Trophoblast cell (in vitro differentiated cells and primary cell): ENCODE data around the gene CASQ1.

ENCODE experiments used
- DNase-seq, 2 donors: peaks; one replicate each; pipeline ENCODE4 v3.0.0-alpha.2; 2016
- H2AFZ ChIP-seq: 2 replicates; pipeline ENCODE4 v1.6.1; 2013; ENCODE audit warnings: low read length, moderate library complexity, mild to moderate bottlenecking; ENCODE audit not compliant: insufficient read depth, poor library complexity
- H2AK5ac ChIP-seq: 2 replicates; pipeline ENCODE4 v1.6.1; 2013; ENCODE audit warnings: mild to moderate bottlenecking, low read length
- H2BK120ac ChIP-seq: 2 replicates; pipeline ENCODE4 v1.6.1; 2013; ENCODE audit warnings: low read length, mild to moderate bottlenecking, moderate library complexity; ENCODE audit not compliant: insufficient read depth, poor library complexity
- H2BK12ac ChIP-seq: 2 replicates; pipeline ENCODE4 v1.6.1; 2013; ENCODE audit warnings: mild to moderate bottlenecking, low read length, moderate library complexity
- H2BK5ac ChIP-seq: 2 replicates; pipeline ENCODE4 v1.6.1; 2013; ENCODE audit warnings: low read length, low read depth, moderate library complexity, mild to moderate bottlenecking; ENCODE audit not compliant: poor library complexity
- H3K14ac ChIP-seq: 2 replicates; pipeline ENCODE4 v1.6.1; 2013; ENCODE audit warnings: mild to moderate bottlenecking, low read length
- H3K18ac ChIP-seq: 2 replicates; pipeline ENCODE4 v1.6.1; 2013; ENCODE audit warnings: mild to moderate bottlenecking, low read length
- H3K23ac ChIP-seq: 2 replicates; pipeline ENCODE4 v1.6.1; 2013; ENCODE audit warnings: low read length
- H3K27ac ChIP-seq: 2 replicates; pipeline ENCODE4 v1.5.1; 2013; ENCODE audit warnings: low read depth, mild to moderate bottlenecking, inconsistent platforms, low read length, moderate library complexity
- H3K27me3 ChIP-seq: 2 replicates; pipeline ENCODE4 v1.6.1; 2013; ENCODE audit warnings: inconsistent platforms, mild to moderate bottlenecking, low read length, moderate library complexity; ENCODE audit not compliant: insufficient read depth
- H3K36me3 ChIP-seq, 2 experiments: 1 replicate in 1 of 2; 2 replicates in 1 of 2; pipeline ENCODE4 v1.6.1; 2013; ENCODE audit warnings: low read length in 2 of 2, mild to moderate bottlenecking in 2 of 2, moderate library complexity in 1 of 2; ENCODE audit not compliant: insufficient read depth in 2 of 2, control insufficient read depth in 1 of 2
- H3K4ac ChIP-seq: 2 replicates; pipeline ENCODE4 v1.6.1; 2013; ENCODE audit warnings: low read depth, mild to moderate bottlenecking, low read length, moderate library complexity
- H3K4me1 ChIP-seq, 2 experiments: 1 replicate in 1 of 2; 2 replicates in 1 of 2; pipeline ENCODE4 v1.6.1; 2013; ENCODE audit warnings: low read length in 2 of 2, mild to moderate bottlenecking in 2 of 2, moderate library complexity in 1 of 2; ENCODE audit not compliant: insufficient read depth in 2 of 2, control insufficient read depth in 1 of 2
- H3K4me2 ChIP-seq: 2 replicates; pipeline ENCODE4 v1.6.1; 2013; ENCODE audit warnings: inconsistent platforms, mild to moderate bottlenecking, low read length, moderate library complexity
- H3K4me3 ChIP-seq: 2 replicates; pipeline ENCODE4 v1.5.1; 2013; ENCODE audit warnings: mild to moderate bottlenecking, low read depth, low read length, inconsistent platforms
- H3K79me1 ChIP-seq: one replicate; pipeline ENCODE4 v1.6.1; 2013; ENCODE audit warnings: low read length
- H3K79me2 ChIP-seq: 2 replicates; pipeline ENCODE4 v1.6.1; 2013; ENCODE audit warnings: low read length, mild to moderate bottlenecking; ENCODE audit not compliant: control insufficient read depth, insufficient read depth, poor library complexity
- H3K9ac ChIP-seq: 2 replicates; pipeline ENCODE4 v1.6.1; 2013; ENCODE audit warnings: mild to moderate bottlenecking, low read length
- H3K9me3 ChIP-seq: 2 replicates; pipeline ENCODE4 v1.6.1; 2013; ENCODE audit warnings: low read depth, mild to moderate bottlenecking, control low read depth, inconsistent platforms, low read length; ENCODE audit not compliant: insufficient read depth
- H4K12ac ChIP-seq: 2 replicates; pipeline ENCODE4 v1.6.1; 2013; ENCODE audit warnings: low read depth, mild to moderate bottlenecking, low read length, moderate library complexity
- H4K8ac ChIP-seq: 2 replicates; pipeline ENCODE4 v1.6.1; 2013; ENCODE audit warnings: low read depth, mild to moderate bottlenecking, low read length, moderate library complexity
- H4K91ac ChIP-seq: one replicate; pipeline ENCODE4 v1.6.1; 2013; ENCODE audit warnings: low read depth, mild to moderate bottlenecking, low read length, moderate library complexity
- WGBS: extraction: QIAGEN DNeasy Blood & Tissue Kit; methylation state at CpG from one replicate; pipeline ENCODE4 v1.1.7; 2013; ENCODE audit warnings: missing lambda C conversion rate; ENCODE audit not compliant: insufficient read length, insufficient coverage; ENCODE audit errors: extremely low coverage; 5-methylcytosine and 5-hydroxymethylcytosine counted together

CASQ1 gene

GRCh38 chr1:160214481-160215140 lies 24.2 kb downstream of the CASQ1 start:
- Histone ChIP-seq H3K4me1 (peaks cover 8 to 11% of the 10 kb centered on the region in 2 experiments), H3K14ac (no peak overlapping the region), H4K8ac (no peak overlapping the region), H3K9ac (no peak overlapping the region), H2AFZ (no peak overlapping the region), H3K36me3 (peaks cover 53 to 77% of the 10 kb centered on the region in 2 experiments), H2BK5ac (no peak overlapping the region), H2BK120ac (no peak overlapping the region), H3K18ac (no peak overlapping the region), H3K79me2 (no peaks in the 10 kb centered on the region), H4K12ac (no peak overlapping the region), H3K4ac (no peak overlapping the region), H2BK12ac (no peak overlapping the region), H3K27me3 (no peaks in the 10 kb centered on the region), H3K79me1 (no peaks in the 10 kb centered on the region), H3K27ac (no peak overlapping the region), H3K4me3 (no peak overlapping the region), H3K23ac (no peak overlapping the region), H4K91ac (no peak overlapping the region), H2AK5ac (no peak overlapping the region), H3K9me3 (no peaks in the 10 kb centered on the region), H3K4me2 (no peak overlapping the region)
- no CpG with 5 or more reads among the region's 3 CpGs for WGBS
- no peak for DNase-seq

GRCh38 chr1:160216301-160216700 lies 25.9 kb downstream of the CASQ1 start:
- H4K91ac ChIP-seq, result no peak overlapping the region
- no peak overlapping the region for H2AK5ac ChIP-seq
- H4K8ac ChIP-seq, result no peak overlapping the region
- no peak overlapping the region for H3K27ac ChIP-seq
- no peaks in the 10 kb centered on the region for H3K9me3 ChIP-seq
- no peak overlapping the region for H2BK120ac ChIP-seq
- H3K4me1 ChIP-seq, result peaks cover 8% of the 10 kb centered on the region in 2 experiments
- H3K4me2 ChIP-seq, result no peak overlapping the region
- no peak overlapping the region for H2AFZ ChIP-seq
- H2BK12ac ChIP-seq, result no peak overlapping the region
- H4K12ac ChIP-seq, result no peak overlapping the region
- no peak overlapping the region for H2BK5ac ChIP-seq
- H3K4ac ChIP-seq, result no peak overlapping the region
- H3K27me3 ChIP-seq, result no peaks in the 10 kb centered on the region
- H3K36me3 ChIP-seq, result peaks cover 43 to 70% of the 10 kb centered on the region in 2 experiments
- no peak overlapping the region for H3K23ac ChIP-seq
- H3K79me2 ChIP-seq, result no peaks in the 10 kb centered on the region
- H3K4me3 ChIP-seq, result no peak overlapping the region
- no peak overlapping the region for H3K14ac ChIP-seq
- H3K18ac ChIP-seq, result no peak overlapping the region
- H3K9ac ChIP-seq, result no peak overlapping the region
- no peak for DNase-seq
- no peaks in the 10 kb centered on the region for H3K79me1 ChIP-seq

GRCh38 chr1:160217481-160218051 lies 27.2 kb downstream of the CASQ1 start:
- H2AFZ ChIP-seq, result no peak overlapping the region
- H3K4me1 ChIP-seq, result peaks cover 8% of the 10 kb centered on the region in 2 experiments
- peaks cover 38 to 65% of the 10 kb centered on the region in 2 experiments for H3K36me3 ChIP-seq
- H3K14ac ChIP-seq, result no peak overlapping the region
- DNase-seq, result no peak
- no peaks in the 10 kb centered on the region for H3K27me3 ChIP-seq
- no peak overlapping the region for H2BK120ac ChIP-seq
- H3K79me2 ChIP-seq, result no peaks in the 10 kb centered on the region
- H3K23ac ChIP-seq, result no peak overlapping the region
- no peak overlapping the region for H4K91ac ChIP-seq
- H4K12ac ChIP-seq, result no peak overlapping the region
- H3K4me2 ChIP-seq, result no peak overlapping the region
- H3K9ac ChIP-seq, result no peak overlapping the region
- H3K4ac ChIP-seq, result no peak overlapping the region
- no peak overlapping the region for H3K27ac ChIP-seq
- no peak overlapping the region for H3K18ac ChIP-seq
- H4K8ac ChIP-seq, result no peak overlapping the region
- WGBS, result no CpG with 5 or more reads among the region's 10 CpGs
- H2BK5ac ChIP-seq, result no peak overlapping the region
- no peak overlapping the region for H2AK5ac ChIP-seq
- no peaks in the 10 kb centered on the region for H3K9me3 ChIP-seq
- no peak overlapping the region for H2BK12ac ChIP-seq
- no peak overlapping the region for H3K4me3 ChIP-seq
- H3K79me1 ChIP-seq, result no peaks in the 10 kb centered on the region

GRCh38 chr1:160219062-160219929 lies 28.9 kb downstream of the CASQ1 start:
- Histone ChIP-seq H2BK5ac (no peak overlapping the region), H4K91ac (no peak overlapping the region), H3K4ac (no peak overlapping the region), H3K9ac (no peak overlapping the region), H2AK5ac (no peak overlapping the region), H3K14ac (no peak overlapping the region), H2BK120ac (no peak overlapping the region), H3K27ac (no peak overlapping the region), H3K36me3 (peaks cover 31 to 64% of the 10 kb centered on the region in 2 experiments), H4K12ac (no peak overlapping the region), H3K18ac (no peak overlapping the region), H3K23ac (no peak overlapping the region), H3K9me3 (no peaks in the 10 kb centered on the region), H2BK12ac (no peak overlapping the region), H3K4me3 (no peak overlapping the region), H2AFZ (no peak overlapping the region), H3K4me1 (peaks cover 8% of the 10 kb centered on the region in 2 experiments), H3K27me3 (no peaks in the 10 kb centered on the region), H3K79me2 (no peaks in the 10 kb centered on the region), H3K79me1 (no peaks in the 10 kb centered on the region), H4K8ac (peak overlapping the region; percentile 49), H3K4me2 (no peak overlapping the region)
- no CpG with 5 or more reads among the region's 4 CpGs for WGBS
- DNase-seq, result peak; percentile 40 to 71
